Endothelial cell of umbilical vein (primary cell): ENCODE measurements around the gene PKHD1. TPM values are rescaled to one million over a fixed set of nuclear protein-coding genes. Genes with fewer than 3 reads are reported as not detected.
A peak's percentile ranks its signal among the peaks of the same experiment; 100 is the strongest.

Source experiments
- BruUV-seq: library from RNA; stranded (reverse); fragments of 400-500 nt; replicated peaks from 2 replicates; lab custom pipeline; 2021; lab: Mats Ljungman, UMichigan
- CTCF ChIA-PET: fragments of 300-600, 350-600 bp; sonication (Branson Sonifier 250); formaldehyde crosslinking; loops from one replicate; lab custom pipeline; 2021; ENCODE audit warnings: antibody characterized with exemption, inconsistent platforms; lab: Charles Lee
- POLR2A ChIA-PET: fragments of 300-600, 350-600 bp; sonication (Branson Sonifier 250); formaldehyde crosslinking; loops from one replicate; lab custom pipeline; 2021; ENCODE audit warnings: antibody characterized with exemption, inconsistent platforms; lab: Charles Lee
- DNase-seq: peaks from one replicate; pipeline ENCODE4 v3.0.0-alpha.2; 2011; ENCODE audit warnings: low read depth, low spot score
- FAIRE-seq: peaks from 2 replicates; lab custom pipeline; 2011; peaks lifted over from hg19 to GRCh38; lab: Jason Lieb, UNC
- H2AFZ ChIP-seq: 2 replicates; pipeline ENCODE4 v1.6.0; 2012; ENCODE audit warnings: low read depth, low read length, control low read depth, inconsistent platforms
- H3K27ac ChIP-seq: 2 replicates; pipeline ENCODE4 v1.5.1; 2011; ENCODE audit warnings: low read depth, mild to moderate bottlenecking, control low read depth, low read length, moderate library complexity; ENCODE audit not compliant: insufficient read depth
- H3K27me3 ChIP-seq, 2 experiments: 2 replicates each; pipeline versions ENCODE4 v1.6.0 to v1.6.1; 2011; ENCODE audit warnings: low read length in 2 of 2, mixed read lengths in 1 of 2; ENCODE audit not compliant: control insufficient read depth in 2 of 2, insufficient read depth in 2 of 2
- H3K36me3 ChIP-seq, 2 experiments: 2 replicates in 1 of 2; 3 replicates in 1 of 2; pipeline ENCODE4 v1.5.1; 2011; ENCODE audit warnings: low read length in 2 of 2, mild to moderate bottlenecking in 1 of 2, moderate library complexity in 1 of 2; ENCODE audit not compliant: control insufficient read depth in 2 of 2, insufficient read depth in 2 of 2; ENCODE audit errors: extremely low read depth in 1 of 2
- H3K4me1 ChIP-seq: 3 replicates; pipeline ENCODE4 v1.5.1; 2011; ENCODE audit warnings: mild to moderate bottlenecking, low read length; ENCODE audit not compliant: control insufficient read depth, insufficient read depth; ENCODE audit errors: extremely low read depth
- H3K4me2 ChIP-seq: 2 replicates; pipeline ENCODE4 v1.6.1; 2011; ENCODE audit warnings: low read length, control low read depth, mixed read lengths; ENCODE audit not compliant: insufficient read depth
- H3K4me3 ChIP-seq, 3 experiments: fragments of 200-600 bp in 1 of 3; sonication (generic), shearing (Covaris generic) in 1 of 3; replicated peaks in 1 of 3; 2 replicates each; pipeline ENCODE4 v1.5.1; 2011 to 2016; ENCODE audit warnings: control low read depth in 3 of 3, low read length in 3 of 3, mild to moderate bottlenecking in 2 of 3, inconsistent platforms in 1 of 3, low read depth in 1 of 3, moderate library complexity in 1 of 3; ENCODE audit not compliant: insufficient read depth in 1 of 3
- H3K79me2 ChIP-seq: 2 replicates; pipeline ENCODE4 v1.6.0; 2012; ENCODE audit warnings: low read length, inconsistent platforms; ENCODE audit not compliant: control insufficient read depth, insufficient read depth
- H3K9ac ChIP-seq: replicated peaks from 2 replicates; pipeline ENCODE3; 2011; ENCODE audit warnings: low read length, control low read depth; ENCODE audit not compliant: insufficient read depth; ENCODE audit errors: extremely low read depth
- H3K9me1 ChIP-seq: replicated peaks from 3 replicates; pipeline ENCODE4 v1.6.0; 2011; ENCODE audit warnings: mild to moderate bottlenecking, low read length; ENCODE audit not compliant: control insufficient read depth, insufficient read depth; ENCODE audit errors: extremely low read depth
- H3K9me3 ChIP-seq: replicated peaks from 2 replicates; pipeline ENCODE4 v1.5.1; 2012; ENCODE audit warnings: low read length, inconsistent platforms; ENCODE audit not compliant: control insufficient read depth, insufficient read depth
- H4K20me1 ChIP-seq: replicated peaks from 2 replicates; pipeline ENCODE3; 2011; ENCODE audit warnings: mild to moderate bottlenecking, low read length; ENCODE audit not compliant: control insufficient read depth, insufficient read depth; ENCODE audit errors: extremely low read depth
- CTCF ChIP-seq, 2 donors: IDR thresholded peaks; 1 replicate in 1 of 2; 2 replicates in 1 of 2; pipeline ENCODE4 v1.5.1; 2011; ENCODE audit warnings: low read length in 2 of 2, mild to moderate bottlenecking in 2 of 2, moderate library complexity in 2 of 2, control low read depth in 1 of 2, inconsistent platforms in 1 of 2, low read depth in 1 of 2; ENCODE audit not compliant: insufficient read depth in 1 of 2; ENCODE audit errors: extremely low read depth in 1 of 2
- EZH2 ChIP-seq: IDR thresholded peaks from 2 replicates; pipeline ENCODE4 v1.6.1; 2012; ENCODE audit warnings: borderline replicate concordance, low read depth, mild to moderate bottlenecking, moderate library complexity, low read length, inconsistent platforms; ENCODE audit not compliant: severe bottlenecking
- FOS ChIP-seq: IDR thresholded peaks from 2 replicates; pipeline ENCODE4 v1.6.1; 2011; ENCODE audit warnings: mild to moderate bottlenecking, low read length, moderate library complexity, borderline replicate concordance; ENCODE audit not compliant: insufficient read depth
- GATA2 ChIP-seq: IDR thresholded peaks from 2 replicates; pipeline ENCODE4 v1.7.0; 2011; ENCODE audit warnings: low read depth, mild to moderate bottlenecking, moderate library complexity, mixed read lengths, low read length; ENCODE audit not compliant: insufficient read length, insufficient read depth
- JUN ChIP-seq: IDR thresholded peaks from 2 replicates; pipeline ENCODE4 v1.6.1; 2011; ENCODE audit warnings: borderline replicate concordance, low read depth; ENCODE audit not compliant: insufficient read length, insufficient read depth
- MAX ChIP-seq: IDR thresholded peaks from 2 replicates; pipeline ENCODE4 v1.6.1; 2011; ENCODE audit not compliant: insufficient read depth, insufficient read length
- MYC ChIP-seq: IDR thresholded peaks from one replicate; pipeline ENCODE4 v1.6.1; 2011; ENCODE audit warnings: mild to moderate bottlenecking, low read depth, low read length
- POLR2A ChIP-seq: IDR thresholded peaks from 2 replicates; pipeline ENCODE4 v1.6.1; 2012; ENCODE audit warnings: low read depth, mild to moderate bottlenecking, control low read depth, low read length
- POLR2AphosphoS5 ChIP-seq: IDR thresholded peaks from 2 replicates; pipeline ENCODE4 v1.6.1; 2012; ENCODE audit warnings: low read depth, mild to moderate bottlenecking, control low read depth, low read length, moderate library complexity; ENCODE audit not compliant: insufficient read depth
- dilution Hi-C: fragments of 300-500 bp; cut with MboI; formaldehyde crosslinking; loops from one replicate; pipeline ENCODE4 v1.15.0; 2019; ENCODE audit warnings: low sequenced_read_pairs; ENCODE audit not compliant: extremely low pct_ligation_motif_present
- intact Hi-C: fragments of 100-400 bp; cut with micrococcal nuclease; formaldehyde crosslinking; loops from one replicate; pipeline ENCODE4 v1.10.0; 2022
- polyA plus RNA-seq, 4 experiments: library from polyadenylated mRNA; depleted of rRNA in 3 of 4; stranded (reverse) in 3 of 4; unstranded in 1 of 4; fragments of >200 nt; gene quantifications; 2 replicates each; pipeline versions ENCODE4 v1.2.1 to v1.2.3, GENCODE V29; 2011 to 2012; ENCODE audit warnings: missing spikeins in 1 of 4
- total RNA-seq: library from RNA; stranded (reverse); gene quantifications from 2 replicates; pipeline ENCODE4 v1.2.3, GENCODE V29; 2021

PKHD1 gene
- total and polyA plus RNA-seq, 2 donors (not counting 3 experiments of a cell fraction or from before 2014, with no cell fraction given): not detected

GRCh38 chr6:52063584-52064344, 23.6 kb downstream of the PKHD1 start:
- Histone ChIP-seq H2AFZ (peak overlapping the region; percentile 34), H3K36me3 (no peaks in the 10 kb centered on the region), H3K79me2 (no peaks in the 10 kb centered on the region), H3K4me3 (no peak overlapping the region), H4K20me1 (no peaks in the 10 kb centered on the region), H3K9me3 (no peaks in the 10 kb centered on the region), H3K27me3 (no peaks in the 10 kb centered on the region), H3K9me1 (no peaks in the 10 kb centered on the region), H3K4me2 (peak overlapping the region; percentile 54), H3K4me1 (peaks cover 7% of the 10 kb centered on the region), H3K9ac (no peak overlapping the region), H3K27ac (no peak overlapping the region)
- peak; percentile 17 for DNase-seq
- CTCF ChIA-PET: interaction anchor here (0.7 to 2.3 kb wide), 8 partner anchors 9 to 336 kb away, joined by 3 to 14 read pairs (median 4); no protein-coding TSS in a partner anchor
- intact Hi-C loops: loop anchor here (1.0 to 10.0 kb wide), 3 partner anchors 171 to 331 kb away; no protein-coding TSS in a partner anchor
- BruUV-seq: no TSS peak
- POLR2A ChIA-PET: no interaction called here
- dilution Hi-C loops: no loop called here
- FAIRE-seq: peak; percentile 72
- TF ChIP-seq EZH2 (no peak), CTCF (IDR thresholded peaks at IDR 0.05; ENCODE audit: extremely low read depth in 1 of 2, insufficient read depth in 1 of 2, low read depth in 1 of 2, low read length in 2 of 2) (peak; percentile 33 to 52)

GRCh38 chr6:52061481-52061880, 25.9 kb downstream of the PKHD1 start:
- H2AFZ ChIP-seq: no peak overlapping the region
- H3K4me1 ChIP-seq: peaks cover 7% of the 10 kb centered on the region
- ChIA-PET CTCF (interaction anchor here (2.6 kb wide), 1 partner anchor 12 kb away, joined by 14 read pairs; no protein-coding TSS in a partner anchor), POLR2A (no interaction called here)
- no peaks in the 10 kb centered on the region for H3K79me2 ChIP-seq
- H4K20me1 ChIP-seq: no peaks in the 10 kb centered on the region
- DNase-seq (no peak), FAIRE-seq (no peak)
- BruUV-seq: no TSS peak
- no peaks in the 10 kb centered on the region for H3K36me3 ChIP-seq
- no peaks in the 10 kb centered on the region for H3K9me1 ChIP-seq
- no peak overlapping the region for H3K4me2 ChIP-seq
- no peak overlapping the region for H3K4me3 ChIP-seq
- H3K27ac ChIP-seq: no peak overlapping the region
- intact Hi-C loops (loop anchor here (10.0 kb wide), 1 partner anchor 333 kb away; no protein-coding TSS in a partner anchor), dilution Hi-C loops (no loop called here)
- TF ChIP-seq FOS (no peak), MYC (no peak), MAX (no peak), CTCF (IDR thresholded peaks at IDR 0.05; ENCODE audit: extremely low read depth in 1 of 2, insufficient read depth in 1 of 2, low read depth in 1 of 2, low read length in 2 of 2) (no peak), POLR2AphosphoS5 (no peak), EZH2 (no peak), GATA2 (no peak), POLR2A (no peak), JUN (no peak)
- H3K27me3 ChIP-seq: no peaks in the 10 kb centered on the region
- H3K9ac ChIP-seq: no peak overlapping the region
- no peaks in the 10 kb centered on the region for H3K9me3 ChIP-seq
